Measurements from ENCODE around the gene ZNF521.
A peak's percentile ranks its signal among the peaks of the same experiment; 100 is the strongest.

ZNF521 gene

DNA sequence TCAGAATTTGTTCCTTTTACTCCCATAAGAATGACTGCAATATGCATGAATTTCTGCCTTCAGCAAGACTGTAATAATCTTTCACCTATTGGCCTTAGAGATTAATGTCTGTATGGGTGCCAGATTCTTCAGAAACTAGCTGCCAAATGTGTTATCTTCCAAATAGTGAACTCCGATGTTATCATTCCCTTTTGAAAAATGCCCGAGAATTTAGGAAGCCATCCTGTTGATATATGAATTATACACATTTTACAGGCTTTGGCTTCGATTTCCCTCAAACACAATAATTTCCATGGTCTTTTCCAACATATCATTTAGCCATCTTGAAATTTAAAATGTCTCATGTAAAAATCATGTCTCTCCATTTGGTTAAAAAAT is 101.5 kb downstream of the ZNF521 start:
- DNase-seq (ENCODE audit: low spot score): no peak

DNA sequence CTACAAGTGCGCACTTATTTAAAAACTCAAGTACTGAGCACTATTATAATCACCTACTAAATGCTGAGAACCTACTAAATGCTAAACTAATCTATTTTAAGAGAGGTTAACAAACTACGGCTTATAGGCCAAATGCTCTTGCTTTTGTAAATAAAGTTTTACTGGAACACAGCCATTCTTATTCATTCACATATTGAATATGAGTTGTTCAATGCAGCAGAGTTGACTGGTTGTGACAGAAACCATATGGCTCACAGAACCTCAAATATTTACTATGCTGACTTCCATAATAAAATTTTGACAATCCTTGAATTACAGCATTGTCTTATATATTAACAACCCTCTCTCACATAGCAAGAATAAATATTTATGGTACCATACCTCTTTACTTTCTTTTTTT is 103.2 kb downstream of the ZNF521 start:
- no peak for DNase-seq (ENCODE audit: low spot score)

DNA sequence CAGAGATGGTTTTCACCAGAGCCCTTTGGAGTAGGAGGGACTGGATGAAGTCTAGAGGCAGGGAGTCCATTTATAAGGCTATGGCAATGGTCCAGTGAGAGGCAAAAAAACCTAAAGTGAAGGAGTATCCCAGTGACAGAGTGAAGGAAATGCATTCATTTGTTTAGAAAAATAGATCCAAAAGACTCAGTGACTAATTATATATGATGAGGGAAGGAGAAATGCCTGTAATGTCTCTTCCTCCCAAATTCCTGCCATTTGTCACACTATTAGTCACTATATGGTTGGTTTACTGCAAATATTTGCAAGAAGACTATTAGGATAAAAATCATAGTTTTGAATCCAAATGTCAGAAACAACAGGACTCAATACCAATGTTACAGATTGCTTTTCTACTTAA is 104.2 kb downstream of the ZNF521 start:
- peak; percentile 23 for DNase-seq (ENCODE audit: low spot score)

DNA sequence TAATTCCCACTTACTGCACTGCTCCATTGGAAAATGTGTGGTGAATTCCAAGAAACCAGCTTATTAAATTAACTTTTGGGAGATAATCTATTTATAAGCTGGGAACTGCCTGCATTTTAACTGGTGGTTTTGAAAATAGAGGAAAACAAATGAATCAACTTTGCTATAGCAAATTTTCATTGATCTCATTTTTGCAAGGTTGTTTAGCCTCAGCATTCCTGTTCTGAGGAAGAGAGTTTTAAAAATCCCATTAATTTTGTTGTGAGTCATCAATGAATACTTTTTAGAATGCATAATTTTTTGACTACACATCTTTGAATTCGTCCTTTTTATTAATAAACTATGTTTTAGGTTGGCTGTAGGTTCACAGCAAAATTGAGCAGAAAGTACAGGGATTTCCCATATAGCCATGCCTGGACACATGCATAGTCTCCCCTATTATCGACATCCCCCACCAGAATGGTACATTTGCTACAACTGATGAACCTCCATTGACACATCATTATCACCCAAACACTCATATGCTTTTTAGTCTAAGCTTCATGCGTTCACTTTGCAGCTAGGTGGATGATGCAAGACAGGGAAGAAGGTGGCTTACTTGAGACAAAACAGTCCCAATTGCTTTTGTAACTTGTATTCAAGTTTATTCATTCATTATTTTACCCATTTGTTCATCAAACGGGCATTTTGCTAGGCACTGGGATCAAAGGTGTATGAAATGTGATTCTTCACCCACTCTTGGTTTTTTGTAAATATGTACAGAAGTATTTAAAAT is 106.9 kb downstream of the ZNF521 start:
- no peak for DNase-seq (ENCODE audit: low spot score)

DNA sequence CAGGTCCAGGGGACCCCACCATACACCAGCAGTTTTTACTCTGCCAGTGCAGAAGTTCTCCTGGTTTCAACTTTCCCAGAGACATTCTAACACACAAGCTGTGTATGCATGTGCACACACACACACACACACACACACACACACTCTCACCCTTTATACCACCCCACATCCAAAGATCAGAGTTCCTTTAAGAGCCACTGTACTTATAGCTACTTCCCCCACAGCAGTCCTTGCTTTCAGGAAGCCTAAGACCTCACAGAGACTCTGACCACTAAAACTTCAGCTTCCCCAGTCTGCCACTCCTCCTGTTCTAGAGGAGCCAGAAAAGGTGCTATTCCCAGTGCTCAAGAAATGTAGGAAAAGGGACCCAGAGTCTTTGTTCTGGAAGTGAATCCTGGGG is 107.8 kb downstream of the ZNF521 start:
- no peak for DNase-seq (ENCODE audit: low spot score)

DNA sequence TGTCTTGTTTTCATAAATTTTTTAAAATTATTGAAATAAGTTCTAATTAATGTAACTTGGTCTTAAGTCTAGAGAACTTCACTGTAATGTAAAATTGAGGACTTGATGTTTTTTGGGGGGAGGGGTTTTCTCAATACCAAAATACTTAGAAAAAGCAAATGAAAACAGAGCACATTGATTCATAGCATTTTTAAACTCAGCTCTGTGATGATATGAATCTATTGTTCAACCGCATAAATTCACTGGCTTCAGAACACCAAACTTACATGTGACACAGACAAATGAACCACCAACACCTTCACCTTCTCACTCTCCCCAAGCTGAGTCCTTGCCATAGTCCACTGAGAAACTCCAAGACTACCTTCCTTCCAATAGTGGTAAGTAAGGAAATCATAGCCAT is 108.2 kb downstream of the ZNF521 start:
- no peak for DNase-seq (ENCODE audit: low spot score)

DNA sequence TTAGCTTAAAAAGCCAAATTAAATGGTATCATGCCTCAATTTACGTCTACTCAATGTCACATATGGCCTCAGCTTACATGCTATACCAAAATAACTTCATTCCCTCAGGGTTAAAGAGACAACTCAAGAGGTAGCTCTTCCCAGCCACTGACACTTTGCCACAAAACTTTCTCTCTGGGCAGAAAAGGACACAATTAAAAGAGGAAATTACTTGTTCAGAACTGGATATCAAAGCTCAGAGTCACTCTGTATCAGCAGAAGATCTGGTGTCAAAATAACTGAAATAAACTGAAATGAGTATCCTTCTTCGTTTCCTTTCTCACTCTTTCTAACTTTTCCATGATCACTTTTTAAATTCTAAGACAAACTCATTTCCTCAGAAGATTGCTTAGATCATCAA is 108.7 kb downstream of the ZNF521 start:
- no peak for DNase-seq (ENCODE audit: low spot score)

DNA sequence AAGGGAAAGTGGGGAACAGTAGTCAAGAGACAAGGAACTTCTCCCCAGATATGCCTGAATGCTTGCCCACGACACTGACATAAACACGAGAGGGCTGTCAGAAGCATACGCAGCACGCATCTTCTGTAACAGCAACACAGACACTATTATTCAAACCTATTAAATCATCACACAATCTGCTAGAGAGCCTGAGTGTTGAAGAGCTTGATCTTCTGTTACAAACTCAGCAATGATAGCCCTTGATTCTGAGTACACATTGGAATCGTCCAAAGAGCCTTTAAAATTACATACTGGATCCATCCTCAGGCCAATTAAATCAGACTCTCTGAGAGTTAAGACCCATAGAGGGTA is 111.6 kb downstream of the ZNF521 start:
- no peak for DNase-seq (ENCODE audit: low spot score)

DNA sequence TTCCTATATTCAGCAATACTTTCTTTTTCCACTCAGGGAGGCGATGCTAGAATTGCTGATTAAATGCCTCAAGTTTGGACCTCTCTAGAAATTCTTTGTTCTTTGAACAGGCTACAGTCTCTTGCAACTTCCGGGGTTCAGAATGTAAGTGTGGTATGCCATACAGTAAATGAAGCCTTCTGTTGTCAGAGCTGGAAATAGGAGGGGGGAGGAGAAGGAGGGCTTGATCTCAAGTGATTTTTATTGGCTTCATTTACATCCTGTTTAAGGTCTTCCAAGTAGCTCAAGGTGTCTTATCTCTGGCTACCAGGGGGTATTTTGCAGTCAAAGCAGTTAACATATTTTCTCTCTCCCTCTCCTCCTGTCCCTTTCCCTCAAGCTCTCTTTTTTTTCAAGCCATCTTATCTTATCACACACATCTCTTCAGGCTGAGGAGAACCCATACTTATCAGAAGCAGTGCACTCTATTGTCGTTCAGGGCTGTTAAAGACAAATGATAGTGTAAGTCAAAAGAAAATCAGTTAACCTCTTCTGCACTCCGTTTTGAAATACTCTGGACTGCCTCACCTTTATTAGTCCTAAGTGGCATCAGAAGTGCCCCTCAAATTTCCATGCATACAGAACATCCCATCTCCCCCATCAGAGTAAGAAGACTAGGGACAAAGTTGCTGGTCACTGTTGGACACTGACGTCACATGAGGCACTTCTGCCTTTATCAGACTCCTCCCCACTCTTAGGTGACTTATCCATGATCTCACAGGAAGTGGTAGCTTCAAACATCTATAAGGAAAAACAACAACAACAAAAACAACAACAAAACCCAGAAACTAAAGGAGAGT is 112.2 kb downstream of the ZNF521 start:
- DNase-seq (ENCODE audit: low spot score): no peak

DNA sequence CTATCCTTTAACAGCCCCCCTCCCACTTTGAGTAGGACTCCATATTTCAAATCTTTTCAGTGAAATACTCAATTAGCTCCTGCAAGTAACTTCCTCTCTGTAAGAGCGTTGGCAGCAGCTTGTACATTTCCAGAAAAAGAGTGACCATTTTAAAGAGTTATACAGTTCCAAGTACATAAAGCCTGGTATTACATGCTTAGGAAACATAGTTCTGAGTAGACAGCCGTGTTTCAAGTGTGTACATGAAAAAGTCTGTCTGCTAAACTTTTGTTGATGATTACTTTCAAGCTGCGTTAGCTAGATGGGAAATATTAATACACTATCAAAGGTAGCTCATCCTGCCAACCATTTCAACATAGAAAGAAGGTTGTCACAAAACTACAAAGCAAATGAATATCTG is 112.8 kb downstream of the ZNF521 start:
- DNase-seq (ENCODE audit: low spot score): no peak

DNA sequence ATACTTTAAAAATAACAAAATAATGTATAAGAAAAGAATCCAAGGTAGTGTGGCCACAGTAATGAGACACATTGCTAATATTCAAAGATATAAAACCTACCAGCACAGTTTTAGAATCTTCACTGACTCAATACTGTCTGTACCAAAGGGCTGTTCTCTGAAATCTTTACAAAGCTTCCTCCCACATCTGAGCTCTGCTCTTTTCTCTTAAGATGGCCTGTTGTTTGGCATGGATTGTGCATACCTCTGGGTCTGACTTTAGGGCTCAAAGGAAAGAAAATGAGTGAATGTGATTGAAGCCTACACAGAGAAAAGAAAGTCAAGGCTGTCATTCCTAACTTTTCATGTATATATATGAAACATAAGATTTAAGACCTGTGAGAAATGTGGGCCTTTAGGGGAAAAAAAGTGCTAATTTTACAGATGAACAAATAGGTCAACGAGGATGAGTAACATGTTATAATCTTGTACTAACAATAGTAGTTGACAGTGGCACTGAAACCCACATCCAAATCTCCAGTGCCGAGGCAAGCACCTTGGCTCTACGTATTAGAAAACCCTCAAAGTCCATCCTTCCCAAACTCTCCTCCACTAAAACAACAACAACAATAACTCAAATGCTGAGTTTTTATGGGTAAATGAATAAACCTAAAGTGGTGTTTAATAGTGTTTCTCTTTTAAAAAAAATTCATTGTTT is 114.2 kb downstream of the ZNF521 start:
- no peak for DNase-seq (ENCODE audit: low spot score)

DNA sequence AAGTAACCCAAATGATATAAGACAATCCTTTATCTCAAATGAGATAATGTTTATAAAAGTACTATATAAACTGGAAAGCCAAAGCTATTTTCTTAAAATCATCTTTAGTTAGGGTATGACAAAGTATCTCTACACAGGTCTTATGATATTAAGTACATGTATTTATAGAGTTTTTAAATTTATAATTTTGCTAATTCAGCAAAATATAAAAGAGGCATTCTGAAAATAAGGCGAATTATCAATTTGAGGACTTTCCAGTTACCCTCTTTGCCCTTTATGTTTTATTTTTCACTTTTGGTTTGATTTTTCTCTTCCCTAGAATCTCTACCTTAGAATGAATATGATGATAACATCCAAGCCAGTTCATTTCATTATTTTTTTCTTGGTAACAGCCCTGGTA is 115.2 kb downstream of the ZNF521 start:
- DNase-seq (ENCODE audit: low spot score): no peak

DNA sequence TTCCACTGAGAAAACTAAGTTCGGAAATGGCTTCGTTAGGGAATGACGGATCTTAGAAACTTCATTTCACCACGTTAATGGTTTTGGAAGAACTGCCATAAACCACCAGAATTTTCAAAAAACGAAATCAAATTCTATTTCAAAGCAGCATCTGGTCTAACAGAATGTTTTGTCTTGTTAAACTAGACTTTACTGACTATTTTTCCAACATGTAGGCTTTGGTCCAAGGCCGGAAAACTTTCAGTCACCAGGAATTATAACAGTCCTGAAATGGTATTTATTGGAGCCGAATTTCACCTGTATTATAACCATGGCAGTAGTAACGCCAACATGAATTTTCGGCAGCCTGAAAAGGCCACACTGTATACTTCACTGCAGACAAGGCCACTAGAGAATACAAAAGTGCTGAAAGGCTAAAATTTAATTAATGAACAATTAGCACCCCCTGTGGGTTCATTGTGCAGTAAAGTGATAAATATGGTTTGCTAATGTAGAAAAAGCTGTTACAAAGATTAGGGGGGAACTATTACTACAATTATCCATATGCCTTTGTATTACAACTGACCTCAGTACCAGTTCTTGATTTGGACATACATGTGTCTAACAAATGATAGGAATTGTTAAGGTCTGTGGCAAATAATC is 116.4 kb downstream of the ZNF521 start:
- DNase-seq (ENCODE audit: low spot score): no peak

DNA sequence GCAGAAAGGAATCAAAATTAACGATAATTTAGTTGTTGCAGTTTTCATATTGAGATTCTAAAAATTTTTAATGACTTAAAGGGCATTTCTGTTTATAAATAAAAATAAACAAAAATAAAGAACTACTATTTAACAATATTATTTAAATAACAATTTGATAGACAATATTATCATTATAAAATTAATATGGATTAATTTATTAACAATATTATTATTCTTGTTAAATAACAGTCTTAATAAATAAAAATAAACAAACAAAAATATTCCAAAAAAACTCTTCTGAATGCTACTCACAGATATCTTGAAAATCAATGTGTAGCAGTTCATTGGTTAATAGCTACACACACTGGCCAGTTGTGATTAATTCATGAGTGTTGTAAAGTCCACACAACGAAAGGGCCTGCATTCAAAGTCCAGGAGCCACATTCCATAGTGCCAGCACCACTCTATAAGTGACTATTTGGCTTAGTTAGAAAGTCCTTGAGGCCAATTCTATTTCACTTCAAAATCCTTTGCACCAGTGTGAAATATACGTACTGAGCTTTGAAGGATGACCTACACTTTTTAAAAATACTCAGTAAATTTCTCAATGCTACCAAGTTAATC is 117.1 kb downstream of the ZNF521 start:
- no peak for DNase-seq (ENCODE audit: low spot score)

DNA sequence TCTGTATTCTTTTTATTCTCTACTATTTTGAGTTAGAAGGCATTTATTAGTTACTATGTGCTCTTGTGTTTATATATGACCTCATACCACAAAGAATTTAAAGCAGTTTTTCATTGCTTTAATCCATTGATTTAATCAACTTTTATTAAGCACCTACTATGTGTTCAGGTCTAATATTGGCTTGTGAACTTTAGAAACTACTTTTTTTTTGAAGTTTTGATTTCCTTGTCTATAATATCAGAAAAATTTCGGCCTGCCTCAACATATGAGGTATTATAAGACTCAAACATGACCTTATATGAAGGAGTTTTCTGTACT is 117.7 kb downstream of the ZNF521 start:
- no peak for DNase-seq (ENCODE audit: low spot score)

DNA sequence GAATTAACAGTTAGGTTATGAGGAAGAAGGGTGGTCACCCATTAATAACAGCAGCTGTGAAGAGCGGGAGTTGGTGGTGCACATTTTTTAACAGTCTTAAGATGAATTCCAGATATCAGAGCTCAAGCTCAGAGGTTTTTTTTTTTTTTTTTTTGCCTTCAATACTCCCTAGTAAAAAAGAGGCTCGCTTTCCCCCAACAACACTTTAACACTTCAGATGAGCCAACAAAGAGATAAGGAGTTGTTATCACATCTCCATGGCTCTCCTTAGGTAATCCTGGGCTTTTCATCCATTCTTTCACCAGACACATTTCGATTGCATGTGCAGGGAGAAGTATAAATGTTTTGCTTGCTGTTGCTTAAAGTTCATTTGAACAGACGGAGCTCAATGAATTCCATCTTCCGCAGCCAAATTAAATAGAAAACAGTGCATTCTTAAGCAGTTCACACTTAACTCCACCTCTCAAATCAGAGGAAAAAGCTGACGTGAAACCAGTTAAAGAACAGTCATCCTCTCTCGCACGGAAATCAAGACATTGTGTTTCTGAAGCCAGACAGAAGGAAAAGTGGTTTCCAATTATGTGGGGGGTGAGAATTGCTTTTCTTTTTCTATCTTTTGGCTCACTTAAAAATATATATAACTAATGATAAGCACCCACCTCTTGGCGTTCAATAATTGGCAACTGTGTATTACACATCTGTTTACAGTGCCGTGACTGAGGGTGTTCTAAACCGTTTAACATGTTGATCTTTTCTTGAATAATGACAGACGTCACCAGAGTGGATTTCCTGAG is 118.2 kb downstream of the ZNF521 start:
- peak; percentile 49 for DNase-seq (ENCODE audit: low spot score)

DNA sequence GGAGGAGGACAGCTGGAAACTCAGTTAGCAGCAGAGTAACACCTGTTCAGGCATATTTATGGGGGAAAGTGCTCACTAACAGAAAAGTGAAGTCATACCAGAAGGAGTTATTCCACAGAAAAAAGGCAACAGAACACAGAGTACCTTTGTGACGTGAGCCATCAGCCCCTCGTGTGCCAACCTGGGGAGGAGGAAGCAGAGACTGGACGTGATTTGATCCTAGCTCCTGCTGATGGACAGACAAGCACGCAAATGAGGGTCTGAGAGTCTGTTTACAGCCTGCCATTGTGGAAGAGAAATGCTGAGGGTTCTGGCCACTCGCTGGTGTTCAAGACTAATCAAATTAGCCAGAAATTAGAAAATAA is 120.7 kb downstream of the ZNF521 start:
- no peak for DNase-seq (ENCODE audit: low spot score)

DNA sequence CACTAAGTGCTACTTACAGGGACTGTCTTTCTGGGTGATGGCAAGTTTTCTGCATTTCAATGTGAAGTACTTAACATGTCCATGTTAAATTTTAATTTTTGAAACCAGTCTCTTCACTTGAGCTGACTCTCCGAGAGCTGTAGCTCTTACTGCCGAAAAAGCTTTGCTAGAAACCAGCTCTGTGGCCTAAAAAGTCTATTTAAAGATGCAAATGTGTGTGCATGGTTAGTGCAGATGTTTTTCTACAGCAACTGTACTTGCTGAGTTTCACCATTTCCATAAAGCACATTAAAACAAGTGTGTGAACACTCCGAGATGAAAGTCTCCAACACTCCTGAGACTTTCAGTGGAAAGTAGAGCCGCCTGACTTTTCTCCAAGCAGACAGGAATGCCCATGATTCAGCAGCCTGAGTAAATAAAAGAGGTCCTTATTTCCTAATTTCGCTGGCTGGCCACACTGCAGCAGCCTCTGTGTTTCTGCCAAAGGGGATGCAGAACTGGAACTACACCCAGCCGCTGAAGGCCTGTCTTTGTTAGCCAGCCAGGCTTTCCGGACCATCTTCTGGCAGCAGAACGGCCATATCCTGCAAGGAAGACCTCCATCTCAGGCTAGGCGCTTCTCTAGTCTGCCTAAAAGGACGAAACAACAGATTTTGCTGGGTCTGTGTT is 121.2 kb downstream of the ZNF521 start:
- peak; percentile 89 for DNase-seq (ENCODE audit: low spot score)

DNA sequence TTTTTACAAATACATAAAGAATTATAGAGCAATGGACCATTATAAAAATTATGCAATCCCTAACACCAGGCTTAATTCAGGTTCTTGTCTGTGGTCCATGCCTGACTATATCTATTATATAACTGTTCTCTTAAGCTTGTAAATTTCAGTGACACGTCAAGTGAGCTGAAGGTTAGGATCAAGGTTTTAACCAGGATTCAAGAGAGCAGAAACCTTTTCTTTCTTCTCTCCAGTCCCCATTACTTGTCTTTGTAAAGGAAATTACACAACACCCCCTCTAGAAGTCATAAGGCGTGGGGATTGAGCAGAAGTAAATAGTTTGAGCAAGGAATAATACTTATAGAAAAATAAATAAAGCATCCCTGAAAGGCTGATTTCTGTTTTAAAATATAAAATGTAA is 122.0 kb downstream of the ZNF521 start:
- DNase-seq (ENCODE audit: low spot score): no peak

DNA sequence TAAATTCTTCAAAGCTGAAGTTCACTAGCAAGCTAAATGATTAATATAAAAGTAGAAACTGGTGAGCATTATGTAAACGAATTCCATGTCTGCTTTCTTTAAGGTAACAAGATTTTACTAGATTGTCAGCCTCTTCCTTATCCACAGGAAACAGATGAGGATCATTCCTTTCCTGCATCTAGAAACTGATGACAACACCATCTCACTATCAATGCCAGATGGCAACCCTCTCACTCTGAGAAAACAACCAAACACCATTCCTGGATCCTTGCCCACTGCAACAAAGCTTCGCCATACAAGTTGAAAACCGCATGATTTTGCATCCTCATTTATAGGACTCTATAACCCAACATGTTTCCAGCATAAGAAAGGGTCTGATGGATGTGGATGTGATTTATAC is 122.9 kb downstream of the ZNF521 start:
- peak; percentile 53 for DNase-seq (ENCODE audit: low spot score)

DNA sequence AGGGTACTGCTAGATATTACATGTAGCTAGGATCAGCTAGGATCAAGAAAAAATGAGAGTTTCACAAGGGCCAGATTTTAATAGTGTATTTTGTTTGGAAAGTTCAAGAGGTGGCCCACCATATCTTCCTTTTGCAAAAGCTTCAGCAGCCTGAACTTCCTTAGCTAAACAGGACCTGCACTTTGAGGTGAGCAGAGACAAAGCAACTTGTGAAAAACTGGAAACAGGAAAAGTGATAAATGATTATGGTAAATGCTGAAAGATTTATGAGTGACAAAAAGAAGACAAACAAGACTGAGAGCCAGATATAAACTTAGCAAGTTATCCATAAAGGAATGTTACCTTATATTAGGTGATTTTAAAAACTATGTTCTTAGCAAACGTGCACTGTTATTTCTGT is 123.6 kb downstream of the ZNF521 start:
- no peak for DNase-seq (ENCODE audit: low spot score)

All from AG20443 (cell line).